ENCODE results near the gene SMCR8. TPM values are rescaled to one million over a fixed set of nuclear protein-coding genes. Genes with fewer than 3 reads are reported as not detected.
A peak's percentile ranks its signal among the peaks of the same experiment; 100 is the strongest.

Gene SMCR8
- total and polyA plus RNA-seq, 2 of the 13 experiments (the other 11 are each of a cell fraction or from before 2014, with no cell fraction given): 7.6 to 11.8 TPM

DNA sequence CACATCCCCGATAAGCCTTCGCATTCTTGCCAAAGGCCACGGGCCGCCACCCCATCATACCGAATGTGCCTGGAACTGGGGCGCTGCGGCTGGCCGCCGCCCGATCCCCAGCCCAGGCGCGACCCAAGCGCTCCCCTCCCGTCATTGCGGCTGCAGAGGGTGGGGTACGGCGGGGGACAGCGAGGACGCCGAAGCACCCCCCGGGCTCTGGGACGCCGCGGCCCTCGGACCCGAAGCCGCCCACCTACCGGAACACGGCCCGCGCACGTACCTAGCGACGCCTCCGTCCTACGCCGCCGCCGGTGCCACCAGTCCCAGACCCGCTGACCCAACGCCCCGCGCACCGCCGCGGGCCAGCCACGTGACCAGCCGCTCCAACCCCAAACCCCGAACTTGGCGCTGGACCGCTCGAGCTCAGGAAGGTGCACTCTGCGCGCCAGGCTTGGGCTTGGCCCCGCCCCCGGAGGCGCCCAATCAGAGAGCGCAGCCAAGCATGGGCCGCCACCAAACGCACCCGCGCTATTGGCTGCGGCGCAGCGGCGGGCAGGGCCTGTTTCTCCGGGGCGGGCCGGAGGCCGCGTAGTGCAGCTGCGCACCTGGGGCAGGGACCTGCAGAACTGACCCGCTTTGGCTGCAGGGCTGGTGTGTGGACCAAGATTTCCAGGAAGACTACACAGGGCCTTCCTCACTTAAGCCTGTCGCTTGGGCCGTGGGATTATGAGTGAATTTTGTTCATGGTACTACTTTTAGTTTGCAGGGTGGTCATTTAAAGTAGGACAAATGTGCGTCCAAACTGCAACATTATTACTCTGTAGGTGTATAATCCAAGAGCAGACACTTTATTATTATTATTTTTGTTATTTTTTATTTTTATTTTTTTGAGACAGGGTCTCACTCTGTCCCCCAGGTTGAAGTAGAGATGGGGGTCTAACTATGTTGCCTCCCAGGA is 48.3 kb downstream of the SMCR8 start, which contains the start of gene SHMT1 (continued):
- TF ChIP-seq TCF12 (IDR thresholded peaks at IDR 0.05) (no peak), TCF12 (CRISPR knock-in tag; IDR thresholded peaks at IDR 0.05) (no peak), TBX2 (CRISPR knock-in tag; IDR thresholded peaks at IDR 0.05; ENCODE audit: borderline replicate concordance) (peak; percentile 84), TARDBP (CRISPR knock-in tag; IDR thresholded peaks at IDR 0.05) (peak; percentile 41; the same call in 1 of the 2 replicates), ZC3H4 (CRISPR knock-in tag; IDR thresholded peaks at IDR 0.05; ENCODE audit: borderline replicate concordance) (no peak), HCFC1 (IDR thresholded peaks at IDR 0.05; ENCODE audit: low read depth, low read length) (no peak), NONO (IDR thresholded peaks at IDR 0.05) (no peak), NONO (CRISPR knock-in tag; conservative IDR thresholded peaks at IDR 0.05) (peak; percentile 86), TEAD2 (CRISPR knock-in tag; IDR thresholded peaks at IDR 0.05) (0 out of 2 replicates have a peak, but pooled peaks have one; percentile 32), ZNF547 (CRISPR knock-in tag; IDR thresholded peaks at IDR 0.05) (no peak; the same call in 1 of the 2 replicates), ESRRA (CRISPR knock-in tag; IDR thresholded peaks at IDR 0.05; ENCODE audit: low read depth) (no peak), ZBTB14 (CRISPR knock-in tag; IDR thresholded peaks at IDR 0.05) (peak; percentile 57; the same call in 1 of the 2 replicates), MBD4 (IDR thresholded peaks at IDR 0.05; ENCODE audit: borderline replicate concordance, low read length) (no peak), ZBTB42 (CRISPR knock-in tag; IDR thresholded peaks at IDR 0.05) (peak; percentile 77; the same call in 1 of the 2 replicates), ZNF816 (CRISPR knock-in tag; IDR thresholded peaks at IDR 0.05; ENCODE audit: borderline replicate concordance) (peak; percentile 85), ZFYVE20 (CRISPR knock-in tag; IDR thresholded peaks at IDR 0.05; ENCODE audit: borderline replicate concordance, low read depth) (no peak), NFE2L1 (CRISPR knock-in tag; IDR thresholded peaks at IDR 0.05; ENCODE audit: borderline replicate concordance) (no peak), ZNF766 (CRISPR knock-in tag; IDR thresholded peaks at IDR 0.05; ENCODE audit: borderline replicate concordance) (peak; percentile 77; the same call in 1 of the 2 replicates), ZNF263 (CRISPR knock-in tag; IDR thresholded peaks at IDR 0.05) (peak; percentile 39), ZBTB3 (CRISPR knock-in tag; IDR thresholded peaks at IDR 0.05; ENCODE audit: borderline replicate concordance, low read depth) (no peak), BRCA1 (CRISPR knock-in tag; IDR thresholded peaks at IDR 0.05) (peak; percentile 75; the same call in 1 of the 2 replicates), ZNF446 (CRISPR knock-in tag; IDR thresholded peaks at IDR 0.05) (peak; percentile 82; the same call in 1 of the 2 replicates), ZNF354B (CRISPR knock-in tag; IDR thresholded peaks at IDR 0.05) (0 out of 2 replicates have a peak, but pooled peaks have one; percentile 52), ZNF326 (CRISPR knock-in tag; IDR thresholded peaks at IDR 0.05; ENCODE audit: borderline replicate concordance) (no peak), ZNF335 (CRISPR knock-in tag; IDR thresholded peaks at IDR 0.05) (no peak)
- TF ChIP-seq, protein P1, sequence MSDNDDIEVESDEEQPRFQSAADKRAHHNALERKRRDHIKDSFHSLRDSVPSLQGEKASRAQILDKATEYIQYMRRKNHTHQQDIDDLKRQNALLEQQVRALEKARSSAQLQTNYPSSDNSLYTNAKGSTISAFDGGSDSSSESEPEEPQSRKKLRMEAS (IDR thresholded peaks at IDR 0.05): peak; percentile 93
- TF ChIP-seq, protein P2, sequence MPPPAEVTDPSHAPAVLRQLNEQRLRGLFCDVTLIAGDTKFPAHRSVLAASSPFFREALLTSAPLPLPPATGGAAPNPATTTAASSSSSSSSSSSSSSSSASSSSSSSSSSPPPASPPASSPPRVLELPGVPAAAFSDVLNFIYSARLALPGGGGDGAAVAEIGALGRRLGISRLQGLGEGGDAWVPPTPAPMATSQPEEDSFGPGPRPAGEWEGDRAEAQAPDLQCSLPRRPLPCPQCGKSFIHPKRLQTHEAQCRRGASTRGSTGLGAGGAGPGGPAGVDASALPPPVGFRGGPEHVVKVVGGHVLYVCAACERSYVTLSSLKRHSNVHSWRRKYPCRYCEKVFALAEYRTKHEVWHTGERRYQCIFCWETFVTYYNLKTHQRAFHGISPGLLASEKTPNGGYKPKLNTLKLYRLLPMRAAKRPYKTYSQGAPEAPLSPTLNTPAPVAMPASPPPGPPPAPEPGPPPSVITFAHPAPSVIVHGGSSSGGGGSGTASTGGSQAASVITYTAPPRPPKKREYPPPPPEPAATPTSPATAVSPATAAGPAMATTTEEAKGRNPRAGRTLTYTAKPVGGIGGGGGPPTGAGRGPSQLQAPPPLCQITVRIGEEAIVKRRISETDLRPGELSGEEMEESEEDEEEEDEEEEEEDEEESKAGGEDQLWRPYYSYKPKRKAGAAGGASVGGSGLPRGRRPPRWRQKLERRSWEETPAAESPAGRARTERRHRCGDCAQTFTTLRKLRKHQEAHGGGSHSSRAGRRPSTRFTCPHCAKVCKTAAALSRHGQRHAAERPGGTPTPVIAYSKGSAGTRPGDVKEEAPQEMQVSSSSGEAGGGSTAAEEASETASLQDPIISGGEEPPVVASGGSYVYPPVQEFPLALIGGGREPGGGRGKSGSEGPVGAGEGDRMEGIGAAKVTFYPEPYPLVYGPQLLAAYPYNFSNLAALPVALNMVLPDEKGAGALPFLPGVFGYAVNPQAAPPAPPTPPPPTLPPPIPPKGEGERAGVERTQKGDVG (CRISPR knock-in tag; IDR thresholded peaks at IDR 0.05; ENCODE audit: borderline replicate concordance): no peak; the same call in 1 of the 2 replicates
